Activated CD4-positive, alpha-beta memory T cell treated with anti-CD3 and anti-CD28 coated beads for 36 hours (primary cell): ENCODE data around the gene UCK1. TPM values are rescaled to one million over a fixed set of nuclear protein-coding genes. Genes with fewer than 3 reads are reported as not detected.

Source experiments
- CTCF ChIA-PET: fragments of 350-600 bp; sonication (Branson Sonifier 250); formaldehyde crosslinking; loops from one replicate; lab custom pipeline; 2021; ENCODE audit warnings: antibody characterized with exemption, inconsistent platforms; lab: Charles Lee
- POLR2A ChIA-PET: fragments of 350-600 bp; sonication (Branson Sonifier 250); formaldehyde crosslinking; loops from one replicate; lab custom pipeline; 2021; ENCODE audit warnings: antibody characterized with exemption; lab: Charles Lee
- DNase-seq: peaks from one replicate; pipeline ENCODE4 v3.0.0-alpha.2; 2020
- H3K27ac Mint-ChIP-seq: one replicate; pipeline ENCODE4 v1.8.0; 2021; ENCODE audit warnings: mixed read lengths
- H3K27me3 Mint-ChIP-seq: one replicate; pipeline ENCODE4 v1.8.0; 2021; ENCODE audit warnings: mixed read lengths
- H3K36me3 Mint-ChIP-seq: one replicate; pipeline ENCODE4 v1.8.0; 2021; ENCODE audit warnings: mixed read lengths
- H3K4me1 Mint-ChIP-seq: one replicate; pipeline ENCODE4 v1.8.0; 2021; ENCODE audit warnings: low read depth, mixed read lengths
- H3K4me3 Mint-ChIP-seq: one replicate; pipeline ENCODE4 v1.8.0; 2021; ENCODE audit warnings: mild to moderate bottlenecking, mixed read lengths
- H3K9me3 Mint-ChIP-seq: one replicate; pipeline ENCODE4 v1.8.0; 2021; ENCODE audit warnings: mixed read lengths
- intact Hi-C: fragments of 100-400 bp; cut with micrococcal nuclease; formaldehyde crosslinking; loops from one replicate; pipeline ENCODE4 v1.15.1; 2023
- total RNA-seq, 2 experiments: library from RNA; stranded (reverse); gene quantifications; one replicate each; pipeline ENCODE4 v1.2.3, GENCODE V29; 2021

The UCK1 gene
- total RNA-seq, 2 experiments from 2014 or later, result 15.7 to 18.6 TPM

DNA sequence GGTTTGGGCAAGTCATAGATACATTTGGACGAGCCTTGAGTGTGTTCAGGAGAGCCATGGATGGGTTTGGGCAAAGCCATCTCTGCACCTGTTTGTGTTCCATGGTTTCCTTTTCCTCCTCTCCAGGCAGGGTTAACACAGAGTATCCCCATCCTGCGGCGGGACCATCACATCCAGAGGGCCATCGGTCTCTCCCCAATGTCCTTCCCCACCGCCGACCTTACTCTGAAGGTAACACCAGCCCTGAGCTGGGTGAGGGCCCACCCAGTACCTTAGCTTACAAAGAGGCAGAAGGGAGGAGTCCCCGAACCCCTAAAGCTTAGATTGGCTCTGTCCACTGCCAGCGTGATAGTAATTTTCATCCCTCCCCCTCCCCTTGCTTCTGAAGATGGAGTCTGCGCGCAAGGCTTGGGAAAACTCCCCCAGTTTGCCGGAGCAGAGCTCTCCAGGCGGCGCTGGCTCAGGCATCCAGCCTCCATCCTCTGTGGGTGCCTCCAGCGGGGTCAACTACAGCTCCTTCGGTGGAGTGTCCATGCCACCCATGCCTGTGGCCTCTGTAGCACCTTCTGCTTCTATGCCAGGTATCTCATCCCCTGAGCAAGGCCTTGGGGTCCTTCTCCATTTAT is 46.4 kb downstream of the UCK1 start:
- no peak for DNase-seq
- Mint-ChIP-seq H3K36me3 (peaks cover 39% of the 10 kb centered on the region), H3K9me3 (no peaks in the 10 kb centered on the region), H3K4me1 (peaks cover 4% of the 10 kb centered on the region), H3K27ac (no peak overlapping the region), H3K4me3 (no peak overlapping the region), H3K27me3 (no peaks in the 10 kb centered on the region)
- intact Hi-C loops, result no loop called here
- ChIA-PET CTCF (interaction anchor here (0.7 kb wide), 1 partner anchor 686 kb away, joined by 3 read pairs; no protein-coding TSS in a partner anchor), POLR2A (no interaction called here)

DNA sequence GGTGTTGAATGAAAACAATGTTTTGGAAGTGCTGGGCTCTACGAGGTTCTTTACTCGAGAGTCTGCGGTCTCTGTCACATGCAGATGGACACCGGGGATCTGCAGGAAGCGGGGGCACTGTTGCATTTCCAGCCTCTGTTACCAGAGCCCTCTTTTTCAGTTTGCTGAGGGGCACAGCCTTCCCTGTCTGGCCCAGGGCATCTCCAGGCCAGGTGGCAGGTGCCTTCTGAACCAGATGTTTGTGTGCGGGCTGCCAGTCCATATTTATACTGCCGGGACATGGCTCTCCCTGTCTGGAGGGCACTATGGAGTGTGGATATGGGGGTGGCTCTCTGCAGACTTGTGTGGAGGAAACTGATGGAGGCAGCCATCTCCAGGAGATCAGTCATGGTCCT is 47.0 kb downstream of the UCK1 start:
- DNase-seq, result no peak
- CTCF ChIA-PET, result no interaction called here
- H3K27me3 Mint-ChIP-seq, result no peaks in the 10 kb centered on the region
- H3K36me3 Mint-ChIP-seq, result peaks cover 40% of the 10 kb centered on the region
- no peak overlapping the region for H3K4me3 Mint-ChIP-seq
- intact Hi-C loops, result no loop called here
- POLR2A ChIA-PET, result no interaction called here
- H3K9me3 Mint-ChIP-seq, result no peaks in the 10 kb centered on the region
- no peak overlapping the region for H3K27ac Mint-ChIP-seq
- H3K4me1 Mint-ChIP-seq, result peaks cover 9% of the 10 kb centered on the region

DNA sequence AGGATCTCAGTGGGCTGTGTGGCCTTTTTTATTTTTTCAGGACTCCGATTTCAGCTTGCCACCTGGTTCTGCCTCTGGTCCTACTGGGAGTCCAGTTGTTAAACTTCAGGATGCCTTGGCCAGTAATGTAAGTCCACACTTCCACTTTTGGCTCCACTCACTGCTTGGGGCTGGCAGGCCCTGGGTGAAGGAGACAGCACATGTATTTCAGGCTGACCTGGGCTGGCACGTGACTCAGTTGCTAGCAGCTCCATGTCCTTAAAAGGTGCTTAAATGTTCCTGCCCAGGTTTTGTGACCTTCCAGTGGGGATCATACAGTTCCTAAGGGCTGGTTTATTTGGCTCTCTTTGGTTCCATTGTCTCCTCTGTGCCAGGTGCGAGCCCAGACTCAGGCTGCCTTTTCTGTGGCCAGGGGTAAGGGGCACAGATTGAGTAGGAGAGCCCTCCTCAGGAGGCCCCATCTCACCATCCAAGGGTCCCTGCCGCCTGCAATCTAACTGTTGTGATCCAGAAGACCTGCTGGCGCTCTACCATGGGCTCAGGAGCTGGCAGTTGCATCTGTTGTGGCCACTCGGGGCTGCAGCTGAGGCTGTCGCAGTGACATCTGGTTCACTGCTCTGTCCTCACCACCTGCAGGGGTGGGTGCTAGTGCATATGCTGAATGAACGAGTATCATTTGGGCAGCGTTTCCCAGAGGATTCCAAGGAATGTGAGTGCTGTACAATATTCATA is 47.6 kb downstream of the UCK1 start:
- H3K9me3 Mint-ChIP-seq, result no peaks in the 10 kb centered on the region
- DNase-seq, result no peak
- no peaks in the 10 kb centered on the region for H3K27me3 Mint-ChIP-seq
- ChIA-PET CTCF (no interaction called here), POLR2A (no interaction called here)
- intact Hi-C loops, result no loop called here
- H3K36me3 Mint-ChIP-seq, result peaks cover 36% of the 10 kb centered on the region
- H3K4me1 Mint-ChIP-seq, result peaks cover 9% of the 10 kb centered on the region
- H3K27ac Mint-ChIP-seq, result no peak overlapping the region
- no peak overlapping the region for H3K4me3 Mint-ChIP-seq

DNA sequence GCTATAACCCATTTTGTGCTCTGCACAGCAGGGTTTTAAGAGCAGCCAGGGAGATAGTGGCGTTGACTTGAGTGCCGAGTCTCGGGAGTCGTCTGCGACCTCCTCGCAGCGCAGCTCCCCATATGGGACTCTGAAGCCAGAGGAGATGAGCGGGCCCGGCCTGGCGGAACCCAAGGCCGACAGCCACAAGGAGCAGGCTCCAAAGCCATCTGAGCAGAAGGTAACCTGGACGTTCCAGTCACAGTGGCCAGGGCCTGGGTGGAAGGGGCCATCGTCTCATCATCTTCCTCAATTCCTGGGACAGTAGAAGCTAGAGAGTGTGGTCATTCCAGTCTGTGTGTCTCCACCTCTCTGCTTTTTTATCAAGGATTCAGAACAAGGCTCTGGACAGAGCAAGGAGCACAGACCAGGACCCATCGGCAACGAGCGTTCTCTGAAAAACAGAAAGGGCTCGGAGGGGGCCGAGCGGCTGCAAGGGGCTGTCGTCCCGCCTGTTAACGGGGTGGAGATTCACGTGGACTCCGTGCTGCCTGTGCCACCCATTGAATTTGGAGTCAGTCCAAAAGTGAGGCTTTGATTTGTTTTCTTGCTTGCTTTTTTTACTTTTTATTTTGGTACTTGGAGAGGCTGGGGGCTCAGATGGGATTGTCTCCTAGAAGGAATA is 48.6 kb downstream of the UCK1 start:
- intact Hi-C loops, result no loop called here
- Mint-ChIP-seq H3K4me1 (peaks cover 11% of the 10 kb centered on the region), H3K9me3 (no peaks in the 10 kb centered on the region), H3K36me3 (peaks cover 34% of the 10 kb centered on the region), H3K27ac (no peak overlapping the region), H3K27me3 (no peaks in the 10 kb centered on the region), H3K4me3 (no peak overlapping the region)
- DNase-seq, result no peak
- POLR2A ChIA-PET, result no interaction called here
- CTCF ChIA-PET, result interaction anchor here (4.8 kb wide), 1 partner anchor 132 kb away, joined by 43 read pairs; no protein-coding TSS in a partner anchor

DNA sequence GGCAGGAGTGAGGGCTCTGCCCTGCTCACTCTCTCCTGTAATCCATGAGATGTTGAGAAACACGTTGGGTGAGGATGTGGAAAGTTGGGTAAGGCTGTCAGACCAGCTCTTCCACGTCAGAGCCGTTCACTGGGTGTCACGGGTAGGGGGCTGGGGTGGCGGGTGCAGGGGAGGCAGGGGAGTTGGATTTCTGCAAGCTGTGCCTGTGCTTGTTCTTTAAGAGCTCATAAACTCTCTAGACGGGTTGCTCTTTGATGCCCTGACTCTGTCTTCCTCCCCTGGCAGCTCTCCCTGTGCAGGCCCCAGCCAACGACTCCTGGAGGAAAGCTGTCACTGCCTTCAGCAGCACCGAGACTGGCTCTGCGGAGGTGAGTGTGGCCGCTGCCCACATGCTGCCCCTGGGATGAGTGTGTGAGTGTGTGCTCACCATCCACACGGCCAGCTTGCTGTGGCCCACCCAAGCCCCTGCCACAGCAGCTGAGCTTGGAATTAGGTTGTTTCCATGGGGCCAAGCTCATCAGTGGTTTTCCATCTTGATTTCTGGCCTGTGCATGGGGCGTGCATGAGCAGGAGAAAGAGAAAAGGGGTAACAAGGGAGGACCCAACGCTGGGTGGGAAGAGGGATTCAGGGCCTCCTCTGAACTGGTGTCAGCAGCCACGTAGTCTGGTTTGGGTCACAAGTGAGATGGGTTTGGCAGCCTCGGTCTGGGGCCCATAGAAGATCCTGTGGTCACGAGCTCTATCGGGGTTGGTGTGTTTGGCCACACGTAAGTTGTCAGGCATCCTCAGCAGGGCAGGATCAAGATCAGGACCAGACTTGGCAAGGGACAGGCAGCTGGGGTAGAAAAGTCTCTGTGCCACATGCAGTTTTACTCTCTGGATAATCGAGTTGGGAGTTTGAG is 49.4 kb downstream of the UCK1 start:
- ChIA-PET POLR2A (no interaction called here), CTCF (interaction anchor here (2.3 to 4.8 kb wide), 3 partner anchors 18 to 132 kb away, joined by 10 to 43 read pairs (median 14); no protein-coding TSS in a partner anchor)
- no peak for DNase-seq
- intact Hi-C loops, result no loop called here
- Mint-ChIP-seq H3K9me3 (no peaks in the 10 kb centered on the region), H3K4me1 (peaks cover 11% of the 10 kb centered on the region), H3K27ac (no peak overlapping the region), H3K27me3 (no peaks in the 10 kb centered on the region), H3K4me3 (no peak overlapping the region), H3K36me3 (peaks cover 33% of the 10 kb centered on the region)

DNA sequence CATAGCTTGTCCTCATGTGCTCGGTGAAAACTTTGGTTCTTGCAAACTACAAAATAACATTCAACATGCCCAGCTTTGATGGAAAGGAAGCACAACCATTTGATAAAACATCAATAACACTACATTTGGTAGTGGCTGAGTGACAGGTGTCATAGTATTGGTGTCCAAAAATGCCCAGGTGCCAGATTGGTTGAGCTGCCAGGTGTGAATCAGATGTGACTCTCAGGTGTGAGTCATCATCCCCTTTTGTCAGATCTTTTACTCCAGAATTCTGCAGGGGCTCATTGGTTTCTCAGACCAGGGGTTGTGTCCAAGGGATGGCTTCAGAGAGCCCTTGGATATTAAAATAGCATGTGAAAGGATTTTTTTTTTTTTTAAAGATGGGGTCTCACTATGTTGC is 50.8 kb downstream of the UCK1 start:
- H3K4me1 Mint-ChIP-seq, result peaks cover 11% of the 10 kb centered on the region
- intact Hi-C loops, result no loop called here
- DNase-seq, result peak; percentile 27
- no peaks in the 10 kb centered on the region for H3K27me3 Mint-ChIP-seq
- CTCF ChIA-PET, result interaction anchor here (0.7 to 4.8 kb wide), 5 partner anchors 10 to 130 kb away, joined by 3 to 43 read pairs (median 10); no protein-coding TSS in a partner anchor
- H3K27ac Mint-ChIP-seq, result no peak overlapping the region
- peaks cover 28% of the 10 kb centered on the region for H3K36me3 Mint-ChIP-seq
- POLR2A ChIA-PET, result interaction anchor here (1.4 kb wide), 1 partner anchor 20 kb away, joined by 4 read pairs; no protein-coding TSS in a partner anchor
- no peaks in the 10 kb centered on the region for H3K9me3 Mint-ChIP-seq
- no peak overlapping the region for H3K4me3 Mint-ChIP-seq

DNA sequence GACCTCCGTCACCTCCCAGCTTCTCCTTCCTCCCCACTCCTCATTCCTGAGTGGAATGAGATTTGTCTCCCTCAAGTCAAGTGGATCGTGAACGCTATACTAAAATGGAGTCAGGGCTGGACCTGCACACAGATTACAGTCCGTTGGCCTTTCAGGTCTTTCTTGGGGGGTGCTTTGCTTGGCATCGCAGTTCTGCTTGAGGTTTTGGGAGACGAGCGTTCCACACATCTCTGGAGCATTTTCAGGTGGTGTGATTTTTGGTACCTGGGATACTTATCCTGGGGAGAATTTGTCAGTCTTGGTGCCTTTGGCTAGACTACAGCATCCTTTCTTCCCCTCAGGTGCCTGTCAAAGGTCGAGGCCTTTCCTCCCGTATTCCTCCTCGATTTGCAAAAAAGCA is 52.2 kb downstream of the UCK1 start:
- Mint-ChIP-seq H3K27me3 (no peaks in the 10 kb centered on the region), H3K9me3 (no peaks in the 10 kb centered on the region), H3K4me1 (peaks cover 11% of the 10 kb centered on the region), H3K36me3 (peaks cover 30% of the 10 kb centered on the region), H3K4me3 (no peak overlapping the region), H3K27ac (no peak overlapping the region)
- ChIA-PET CTCF (interaction anchor here (1.0 to 4.8 kb wide), 5 partner anchors 15 to 269 kb away, joined by 3 to 43 read pairs (median 10); no protein-coding TSS in a partner anchor), POLR2A (no interaction called here)
- DNase-seq, result no peak
- intact Hi-C loops, result loop anchor here (1.0 to 2.0 kb wide), 2 partner anchors 86 to 128 kb away; no protein-coding TSS in a partner anchor

DNA sequence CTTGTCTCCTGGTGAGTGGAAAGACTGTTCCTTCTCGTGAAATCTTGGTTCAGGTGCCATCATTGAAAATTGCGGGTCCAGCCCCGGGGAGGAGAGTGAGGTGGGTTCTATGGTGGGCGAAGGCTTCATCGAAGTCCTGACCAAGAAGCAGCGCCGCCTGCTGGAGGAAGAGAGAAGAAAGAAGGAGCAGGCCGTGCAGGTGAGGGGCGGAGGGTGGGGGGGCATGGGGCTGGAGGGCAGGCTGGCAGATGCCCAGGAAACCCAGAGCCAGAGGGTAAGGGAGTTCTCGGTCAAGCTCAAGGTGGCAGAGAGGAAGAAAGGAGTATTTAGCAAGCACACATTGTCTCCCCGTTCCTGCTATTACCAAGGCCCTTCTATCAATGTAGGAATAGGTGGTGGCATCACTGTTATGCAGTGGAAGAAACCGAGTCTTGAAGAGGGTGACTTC is 52.6 kb downstream of the UCK1 start:
- CTCF ChIA-PET, result interaction anchor here (1.0 to 4.8 kb wide), 9 partner anchors 8 to 268 kb away, joined by 3 to 43 read pairs (median 4); no protein-coding TSS in a partner anchor
- POLR2A ChIA-PET, result no interaction called here
- no peak overlapping the region for H3K27ac Mint-ChIP-seq
- no peaks in the 10 kb centered on the region for H3K9me3 Mint-ChIP-seq
- H3K36me3 Mint-ChIP-seq, result peaks cover 31% of the 10 kb centered on the region
- no peak overlapping the region for H3K4me3 Mint-ChIP-seq
- intact Hi-C loops, result loop anchor here (1.0 to 2.0 kb wide), 2 partner anchors 85 to 128 kb away; no protein-coding TSS in a partner anchor
- peak; percentile 69 for DNase-seq
- peaks cover 11% of the 10 kb centered on the region for H3K4me1 Mint-ChIP-seq
- H3K27me3 Mint-ChIP-seq, result no peaks in the 10 kb centered on the region

DNA sequence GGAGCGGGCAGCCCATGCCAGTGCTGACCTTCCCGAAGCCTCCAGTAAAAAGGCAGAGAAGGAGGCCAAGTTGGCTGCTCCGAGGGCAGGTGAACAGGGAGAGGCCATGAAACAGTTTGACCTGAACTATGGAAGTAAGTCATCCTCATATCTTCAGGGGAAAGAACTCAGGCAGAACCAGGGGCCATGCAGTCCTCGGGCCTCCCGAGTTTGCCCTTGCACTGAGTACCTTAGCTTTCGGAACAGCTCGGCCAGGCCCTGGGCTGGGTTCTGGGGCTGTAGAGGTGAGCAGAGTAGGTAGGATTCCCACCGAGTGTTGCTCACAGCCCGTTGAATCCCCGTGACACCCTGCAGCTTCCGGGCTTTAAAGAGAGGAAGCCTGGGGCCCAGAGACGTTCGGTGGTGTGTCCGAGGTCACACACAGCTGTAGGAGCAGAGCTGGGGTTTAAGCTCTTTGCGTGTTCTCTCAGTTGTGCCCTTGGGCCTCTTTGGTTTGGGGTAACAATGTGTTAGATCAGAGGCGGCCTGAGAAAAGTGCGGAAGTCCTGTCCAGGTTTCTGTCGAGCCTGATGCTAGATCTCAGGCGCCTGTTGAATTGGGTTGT is 53.1 kb downstream of the UCK1 start:
- ChIA-PET POLR2A (no interaction called here), CTCF (interaction anchor here (0.6 to 4.8 kb wide), 14 partner anchors 9 to 128 kb away, joined by 3 to 43 read pairs (median 4); no protein-coding TSS in a partner anchor)
- no peaks in the 10 kb centered on the region for H3K9me3 Mint-ChIP-seq
- no peak overlapping the region for H3K4me3 Mint-ChIP-seq
- intact Hi-C loops, result loop anchor here (1.0 to 2.0 kb wide), 2 partner anchors 85 to 127 kb away; no protein-coding TSS in a partner anchor
- H3K4me1 Mint-ChIP-seq, result peaks cover 11% of the 10 kb centered on the region
- peaks cover 34% of the 10 kb centered on the region for H3K36me3 Mint-ChIP-seq
- H3K27me3 Mint-ChIP-seq, result no peaks in the 10 kb centered on the region
- no peak for DNase-seq
- H3K27ac Mint-ChIP-seq, result no peak overlapping the region

DNA sequence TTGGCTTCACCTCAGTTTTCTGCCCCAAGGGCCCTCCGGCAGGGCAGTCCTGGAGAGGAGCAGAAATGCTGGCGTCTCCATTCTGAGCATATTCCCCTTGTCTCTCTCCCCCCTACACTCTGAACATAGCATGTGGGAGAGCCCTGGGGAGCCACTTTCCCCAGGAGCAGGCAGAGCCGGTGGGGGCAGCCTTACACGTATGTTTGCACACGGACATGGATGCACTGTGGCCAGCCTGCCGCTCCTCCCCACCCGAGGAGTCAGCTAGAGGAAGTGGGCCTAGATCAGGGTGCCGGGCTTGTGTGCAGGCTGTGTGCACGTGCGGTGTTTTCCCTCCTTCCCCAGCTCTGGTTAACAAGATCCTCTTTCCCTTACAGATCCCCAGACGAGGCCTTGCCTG is 53.7 kb downstream of the UCK1 start:
- Mint-ChIP-seq H3K4me1 (peaks cover 11% of the 10 kb centered on the region), H3K4me3 (no peak overlapping the region), H3K9me3 (no peaks in the 10 kb centered on the region), H3K27me3 (no peaks in the 10 kb centered on the region), H3K27ac (no peak overlapping the region), H3K36me3 (peaks cover 36% of the 10 kb centered on the region)
- ChIA-PET CTCF (interaction anchor here (0.6 to 4.8 kb wide), 15 partner anchors 9 to 733 kb away, joined by 3 to 43 read pairs (median 3); no protein-coding TSS in a partner anchor), POLR2A (no interaction called here)
- DNase-seq, result no peak
- intact Hi-C loops, result no loop called here
